SU-DHL-6 (cell line): ENCODE data around the gene ZSWIM3.

ENCODE experiments used
- EZH2phosphoT487 ChIP-seq: fragments of 200-600 bp; sonication (generic), shearing (Covaris generic); conservative IDR thresholded peaks from 2 replicates; pipeline ENCODE4 v1.6.1; 2018; ENCODE audit warnings: mild to moderate bottlenecking, antibody characterized with exemption, low read length, moderate library complexity, mixed read lengths
- TF ChIP-seq, protein P1 (sequence below): fragments of 200-600 bp; sonication (generic); IDR thresholded peaks from one replicate; pipeline ENCODE4 v1.5.1; 2017; ENCODE audit warnings: antibody characterized with exemption, mild to moderate bottlenecking, low read length, moderate library complexity; ENCODE audit not compliant: insufficient read depth, poor library complexity, severe bottlenecking

DNA sequence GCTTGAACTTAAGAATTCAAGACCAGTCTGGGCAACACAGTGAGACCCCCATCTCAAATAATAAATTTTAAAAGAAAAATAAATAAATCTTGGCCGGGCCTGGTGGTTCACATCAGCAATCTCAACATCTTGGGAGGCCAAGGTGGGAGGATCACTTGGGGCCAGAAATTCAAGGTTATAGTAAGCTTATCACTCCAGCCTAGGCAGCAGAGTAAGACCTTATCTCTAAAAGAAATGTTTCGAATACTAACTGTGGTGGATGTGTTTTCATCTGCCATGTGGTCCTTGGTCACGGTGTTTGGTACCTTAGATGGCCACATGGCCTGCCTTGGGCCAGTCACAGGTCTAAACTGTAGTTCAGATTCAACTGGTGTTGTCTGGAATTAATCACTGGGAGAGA lies 39.2 kb upstream of the ZSWIM3 start:
- TF ChIP-seq, protein P1, sequence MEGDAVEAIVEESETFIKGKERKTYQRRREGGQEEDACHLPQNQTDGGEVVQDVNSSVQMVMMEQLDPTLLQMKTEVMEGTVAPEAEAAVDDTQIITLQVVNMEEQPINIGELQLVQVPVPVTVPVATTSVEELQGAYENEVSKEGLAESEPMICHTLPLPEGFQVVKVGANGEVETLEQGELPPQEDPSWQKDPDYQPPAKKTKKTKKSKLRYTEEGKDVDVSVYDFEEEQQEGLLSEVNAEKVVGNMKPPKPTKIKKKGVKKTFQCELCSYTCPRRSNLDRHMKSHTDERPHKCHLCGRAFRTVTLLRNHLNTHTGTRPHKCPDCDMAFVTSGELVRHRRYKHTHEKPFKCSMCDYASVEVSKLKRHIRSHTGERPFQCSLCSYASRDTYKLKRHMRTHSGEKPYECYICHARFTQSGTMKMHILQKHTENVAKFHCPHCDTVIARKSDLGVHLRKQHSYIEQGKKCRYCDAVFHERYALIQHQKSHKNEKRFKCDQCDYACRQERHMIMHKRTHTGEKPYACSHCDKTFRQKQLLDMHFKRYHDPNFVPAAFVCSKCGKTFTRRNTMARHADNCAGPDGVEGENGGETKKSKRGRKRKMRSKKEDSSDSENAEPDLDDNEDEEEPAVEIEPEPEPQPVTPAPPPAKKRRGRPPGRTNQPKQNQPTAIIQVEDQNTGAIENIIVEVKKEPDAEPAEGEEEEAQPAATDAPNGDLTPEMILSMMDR, result no peak
- TF ChIP-seq EZH2phosphoT487, result no peak
